Kasumi-1 (cell line): ENCODE data around the gene DBP.
"Not testable (repeated sequence)": the region's sequence is repeated elsewhere in the genome, so short reads cannot be mapped to it uniquely, and the experiment has no call there.

Experiments
- DNase-seq, 2 experiments: peaks; one replicate each; lab custom pipeline; 2025; lab: John Stamatoyannopoulos, UW

Gene DBP

DNA sequence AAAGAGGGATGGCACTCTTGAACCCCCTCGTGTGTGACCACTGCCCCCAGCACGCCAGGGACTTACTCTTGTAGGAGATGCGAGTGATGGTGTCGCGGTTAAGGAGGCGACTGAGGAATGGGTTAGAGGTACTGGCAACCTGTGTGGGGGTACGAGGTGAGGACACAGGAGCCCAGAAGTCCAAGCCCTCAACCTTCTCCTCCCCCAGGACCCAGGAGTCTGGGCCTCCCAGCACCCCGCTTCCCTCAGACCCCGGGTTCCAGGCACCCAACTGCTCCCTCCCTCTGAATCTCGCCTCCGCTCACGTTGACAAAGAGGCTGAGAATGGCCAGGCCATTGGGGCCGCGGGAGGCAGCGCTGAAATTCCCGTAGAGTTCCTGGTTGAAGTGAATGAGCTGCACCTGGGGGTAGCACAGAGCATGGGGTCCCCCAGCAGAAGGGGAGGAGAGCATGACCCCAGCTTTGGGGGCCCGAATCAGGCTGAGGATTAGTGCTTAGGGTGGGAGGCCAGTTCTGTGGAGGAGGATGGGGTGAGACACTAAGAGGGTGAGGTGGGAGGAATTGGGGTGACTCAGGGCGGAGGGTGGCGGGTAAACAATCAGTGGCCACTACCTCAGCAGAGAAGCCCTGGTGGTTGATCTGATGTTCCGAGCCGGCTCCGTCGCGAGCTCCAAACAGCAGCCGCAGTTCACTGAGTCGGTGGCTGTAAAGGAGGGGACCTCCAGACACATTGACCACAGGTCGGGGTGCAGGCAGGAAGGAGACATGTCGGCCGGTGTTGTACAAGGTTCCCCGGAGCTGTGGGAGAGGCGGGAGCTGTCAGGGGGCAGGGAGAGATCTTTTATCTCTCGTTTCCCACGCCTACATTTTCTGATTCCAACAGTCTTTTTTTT, 2.5 kb upstream of the DBP start:
- no peak for DNase-seq

DNA sequence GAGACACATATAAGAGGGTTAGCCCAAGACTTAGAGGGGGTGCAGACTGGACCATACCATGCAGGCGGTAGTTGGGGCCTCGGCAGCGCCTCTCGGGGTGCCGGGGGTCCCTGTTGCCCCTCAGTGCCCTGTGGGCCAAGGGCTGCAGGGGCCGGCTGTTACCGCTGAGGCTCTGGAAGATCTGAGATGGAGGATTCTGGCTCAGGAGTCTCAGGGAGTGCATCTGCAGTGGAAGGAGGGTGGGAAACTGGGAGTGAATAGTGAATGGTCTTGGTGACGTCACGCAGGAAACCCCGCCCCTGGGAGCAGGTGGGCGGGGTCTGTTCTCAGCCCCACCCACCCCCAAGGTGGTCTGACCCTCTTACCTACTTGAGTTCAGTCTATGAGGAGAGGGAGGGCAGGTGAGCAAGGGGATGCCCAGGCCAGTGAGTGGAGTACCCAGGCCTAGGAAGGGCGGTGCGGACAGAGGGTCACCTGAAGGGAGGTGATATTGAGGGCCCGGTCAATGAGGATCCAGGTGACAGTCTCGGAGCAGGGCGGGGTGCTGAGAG, 1.7 kb upstream of the DBP start:
- no peak for DNase-seq

DNA sequence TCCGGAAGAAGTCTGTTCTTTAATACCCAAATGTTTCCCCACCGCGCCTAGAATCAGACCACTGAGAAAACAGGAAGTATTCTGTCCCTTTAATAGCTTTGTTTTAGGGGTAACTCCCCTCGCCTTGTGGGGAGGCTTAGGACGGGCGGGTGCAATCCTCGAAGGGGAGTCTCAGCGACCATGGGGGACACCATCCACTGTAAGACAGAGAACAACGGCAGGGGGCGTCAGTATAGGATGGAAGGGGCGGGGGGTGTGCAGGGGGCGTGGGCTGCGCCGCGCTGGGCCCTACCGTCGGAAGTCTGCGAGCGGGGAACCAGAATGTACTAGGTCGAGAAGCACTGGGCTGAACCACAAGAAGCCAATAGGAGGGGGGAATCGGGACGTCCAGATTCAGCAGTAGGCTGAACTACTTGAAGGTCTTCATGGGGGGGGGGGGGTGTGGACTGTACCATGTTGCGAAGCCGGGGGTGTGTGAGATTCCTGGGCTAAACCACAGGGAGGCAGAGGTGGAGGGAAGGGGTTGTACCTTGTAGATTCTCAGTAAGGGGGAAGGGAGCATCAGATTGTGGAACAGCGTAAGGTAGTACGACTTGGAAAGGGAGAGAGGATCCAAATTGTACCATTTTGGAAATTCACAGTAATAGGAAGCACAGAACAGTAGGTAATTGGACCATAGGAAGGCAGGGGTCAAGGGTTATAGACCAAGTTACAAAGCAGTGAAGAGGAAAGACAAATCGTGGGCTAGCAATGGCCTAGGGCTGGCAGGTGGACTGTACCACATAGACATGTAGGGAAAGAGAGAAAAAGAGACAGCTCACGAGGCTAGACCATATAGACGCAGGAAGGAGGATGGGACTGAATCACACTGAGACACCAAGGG, 1.0 kb upstream of the DBP start:
- peak; percentile 97 to 98 for DNase-seq

DNA sequence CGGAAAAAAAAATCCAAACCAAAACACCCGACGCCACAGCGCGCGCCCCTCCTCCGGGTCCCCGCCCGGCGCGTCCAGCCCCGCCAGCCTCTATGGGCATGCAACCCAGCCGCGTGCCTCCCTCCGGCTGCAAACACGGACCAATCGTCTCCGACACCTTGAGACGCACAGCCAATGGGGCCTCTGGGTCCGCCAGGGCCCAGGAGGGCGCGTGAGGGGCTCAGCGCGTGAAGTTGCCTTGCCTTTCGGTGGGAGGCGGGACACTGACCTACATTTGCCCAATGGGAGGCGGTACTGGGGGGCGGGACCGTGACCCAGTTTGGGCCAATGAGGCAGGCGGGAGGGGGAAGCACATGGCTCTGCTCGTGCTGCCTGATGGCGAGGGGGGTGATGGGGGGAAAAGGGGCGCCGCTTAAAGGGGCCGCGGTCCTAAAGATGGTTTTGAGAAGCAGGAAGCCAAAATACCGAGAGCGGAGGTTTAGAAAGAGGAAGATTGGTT, 319 bp upstream of the DBP start:
- DNase-seq: peak; percentile 100

DNA sequence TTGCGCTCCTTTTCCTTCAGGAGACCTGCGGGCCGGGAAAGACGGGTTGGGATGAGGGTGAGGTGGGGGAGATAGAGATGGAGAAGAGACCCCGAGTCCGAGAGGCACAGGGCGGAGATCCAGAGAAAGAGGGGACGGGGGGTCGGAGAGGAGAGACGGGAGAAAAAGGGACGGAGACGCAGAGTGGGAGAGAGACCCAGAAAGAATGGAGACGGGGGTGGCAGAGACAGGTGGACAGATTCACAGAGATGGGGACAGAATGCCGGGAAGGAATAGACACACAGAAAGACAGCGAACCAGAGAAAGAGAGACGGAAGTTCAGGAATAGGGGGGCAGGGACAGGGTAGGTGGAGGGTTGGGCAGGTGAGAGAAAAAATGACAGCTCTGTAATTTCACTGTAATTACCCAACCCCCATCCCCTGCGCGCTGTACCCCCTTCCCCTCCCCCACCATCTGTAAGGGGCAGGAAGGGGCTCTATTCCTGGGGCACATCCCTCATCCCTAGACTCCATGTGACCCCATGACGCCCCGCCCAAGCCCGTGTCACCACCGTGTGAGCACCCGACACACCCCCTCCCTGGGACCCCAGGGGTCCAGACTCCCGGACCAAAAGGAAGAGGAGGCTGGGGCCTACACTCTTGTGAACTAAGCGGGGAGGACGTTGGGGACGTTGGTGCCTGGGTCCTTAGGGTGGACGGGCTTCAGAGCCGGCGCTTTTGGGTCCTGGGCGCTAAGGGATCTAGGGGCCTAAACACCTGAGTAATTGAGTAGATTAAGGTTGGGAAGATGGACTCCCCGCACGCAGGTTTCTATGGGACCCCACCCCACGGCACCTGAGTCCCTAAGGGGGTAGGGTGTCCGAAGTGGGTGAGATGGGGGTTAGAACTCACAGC, 967 bp downstream of the DBP start:
- peak; percentile 40 to 42 for DNase-seq

DNA sequence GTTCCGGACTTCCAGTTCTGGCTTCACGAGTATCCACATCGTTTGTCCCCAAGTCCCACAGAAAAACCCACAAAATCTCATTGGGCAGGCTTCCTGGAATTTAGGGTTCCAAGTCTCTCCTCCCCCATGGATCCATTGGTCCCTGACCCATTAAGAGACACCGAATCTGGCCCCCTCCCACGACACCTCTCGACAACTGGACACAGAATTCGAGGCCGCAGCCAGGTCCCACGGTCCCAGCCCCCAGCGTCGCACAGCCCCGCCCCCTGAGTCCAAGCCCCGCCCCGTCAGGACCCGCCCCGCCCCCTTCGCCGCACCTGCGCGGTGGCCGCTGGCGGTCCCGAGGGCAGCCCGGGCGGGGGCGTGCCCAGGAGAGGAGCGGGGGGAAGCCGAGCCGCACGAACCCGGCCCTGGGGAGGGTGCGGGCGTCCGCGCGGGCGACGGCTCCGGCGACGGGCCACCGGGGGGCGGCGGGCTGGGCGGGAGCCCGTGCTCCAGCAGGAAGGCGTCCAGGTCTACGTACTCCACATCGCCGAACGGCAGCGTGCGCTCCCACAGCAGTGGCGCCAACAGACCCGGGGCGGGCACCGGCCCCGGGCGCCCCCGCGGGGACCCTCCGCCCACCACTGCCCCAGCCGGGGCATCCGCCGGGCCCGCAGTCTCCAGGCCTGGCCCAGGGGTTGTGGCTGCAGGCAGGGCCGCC, 1.8 kb downstream of the DBP start:
- peak; percentile 34 to 56 for DNase-seq

DNA sequence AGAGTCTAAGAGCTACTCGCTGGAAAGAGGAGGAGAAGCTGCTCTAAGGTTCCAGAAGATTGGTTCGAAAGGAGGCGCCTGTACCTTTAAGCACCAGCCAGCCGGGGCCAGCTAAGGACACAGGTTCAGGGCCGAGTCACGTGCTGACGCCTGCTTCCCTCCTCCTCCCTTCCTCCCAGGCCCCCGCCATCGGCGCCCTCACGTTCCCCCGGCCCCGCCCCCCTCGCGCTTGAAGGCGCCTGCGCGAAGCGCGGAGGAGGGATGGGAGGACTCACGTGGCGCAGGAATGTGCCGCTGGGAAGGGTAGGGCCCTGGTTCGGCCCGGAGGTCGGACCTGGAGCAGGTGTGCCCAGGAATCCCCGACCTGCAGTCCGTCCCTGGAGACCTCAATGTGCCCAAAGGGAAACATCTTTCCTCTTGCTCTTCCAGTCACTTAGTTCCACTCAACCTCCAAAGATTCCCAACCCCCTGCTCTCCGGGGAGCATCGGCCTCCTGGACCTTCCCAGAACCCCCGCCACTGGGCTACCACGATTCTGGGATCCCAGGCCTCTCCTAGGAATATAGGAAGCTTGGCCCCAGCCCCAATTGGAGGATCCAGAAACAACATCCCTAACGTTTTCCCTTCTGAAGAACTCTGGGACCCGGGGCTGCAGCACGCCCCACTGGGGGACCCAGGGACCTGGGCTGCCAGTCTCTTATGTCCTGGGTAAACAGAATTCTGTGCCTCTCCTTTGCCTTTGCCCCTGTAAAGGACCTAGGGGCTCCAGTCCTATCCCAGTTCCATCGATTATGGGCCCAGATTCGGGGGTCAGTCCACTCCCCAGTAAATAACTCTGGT, 2.5 kb downstream of the DBP start:
- DNase-seq: peak; percentile 96 to 97

DNA sequence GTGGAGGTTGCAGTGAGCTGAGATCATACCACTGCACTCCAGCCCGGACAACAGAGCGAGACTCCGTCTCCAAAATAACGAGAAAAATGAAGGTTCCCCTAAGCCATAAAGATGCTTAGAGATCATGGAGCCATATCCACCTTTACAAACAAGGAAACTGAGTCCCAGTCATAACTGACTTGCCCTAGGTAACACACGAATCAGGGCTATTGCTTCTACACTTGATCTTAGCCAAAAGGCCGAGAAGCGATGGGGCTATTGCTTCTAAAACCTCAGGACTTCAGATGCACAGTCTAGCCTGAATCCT, 3.2 kb downstream of the DBP start:
- DNase-seq: no peak

DNA sequence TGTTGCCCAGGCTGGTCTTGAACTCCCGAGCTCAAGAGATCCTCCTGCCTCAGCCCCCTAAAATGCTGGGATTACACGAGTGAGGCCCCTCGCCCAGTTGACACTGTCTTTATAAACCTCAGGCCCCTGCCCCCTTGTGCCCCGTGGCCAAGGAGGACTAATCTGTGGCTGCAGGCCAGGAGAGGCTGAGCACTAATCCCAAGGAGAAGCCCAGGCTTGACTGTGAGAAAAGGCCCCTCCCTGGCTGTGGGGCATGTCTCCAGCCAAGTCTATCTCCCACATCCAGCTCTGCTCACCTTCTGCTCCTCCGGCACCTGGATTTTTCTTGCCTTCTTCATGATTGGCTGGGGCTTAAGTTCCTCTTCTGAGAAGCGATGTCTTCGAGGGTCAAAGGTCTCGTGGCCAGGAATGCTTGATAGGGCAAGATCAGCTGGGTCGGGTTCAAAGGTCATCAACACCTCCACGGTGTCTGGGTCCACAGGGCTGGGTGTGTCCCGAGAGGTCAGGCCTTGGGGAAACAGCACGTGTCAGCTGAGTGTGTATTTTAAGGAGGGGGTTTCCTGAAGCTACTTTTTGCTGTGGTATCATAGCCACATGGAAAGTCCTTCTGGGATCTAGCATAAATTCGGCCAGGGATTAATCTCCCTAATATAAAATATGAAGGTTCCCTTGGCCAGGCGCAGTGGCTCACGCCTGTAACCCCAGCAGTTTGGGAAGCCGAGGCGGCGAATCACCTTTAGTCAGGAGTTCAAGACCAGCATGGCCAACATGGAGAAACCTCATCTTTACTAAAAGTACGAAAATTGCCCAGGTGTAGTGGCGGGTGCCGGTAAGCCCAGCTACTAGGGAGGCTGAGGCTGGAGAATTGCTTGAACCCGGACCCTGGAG, 3.8 kb downstream of the DBP start:
- DNase-seq: no peak

DNA sequence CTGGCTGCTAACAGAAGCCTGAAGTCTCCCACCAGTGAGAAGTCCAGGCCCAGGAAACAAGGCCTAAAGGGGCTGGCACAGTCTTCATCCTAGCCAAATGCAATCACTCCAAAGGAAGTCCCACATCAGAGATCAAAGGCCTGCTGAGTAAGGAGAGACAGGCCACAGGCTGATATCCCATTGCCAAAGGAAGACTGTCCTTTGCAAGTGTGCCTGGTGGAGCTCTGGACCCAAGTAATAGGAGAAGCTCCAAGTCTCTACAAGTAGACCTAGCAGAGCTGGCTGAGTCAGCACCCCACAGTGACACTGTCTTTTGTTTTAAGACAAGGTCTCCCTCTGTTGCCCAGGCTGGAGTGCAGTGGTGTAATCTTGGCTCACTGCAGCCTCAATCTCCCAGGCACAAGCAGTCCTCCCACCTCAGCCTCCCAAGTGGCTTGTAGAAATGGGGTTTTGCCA, 4.5 kb downstream of the DBP start:
- DNase-seq: no peak

DNA sequence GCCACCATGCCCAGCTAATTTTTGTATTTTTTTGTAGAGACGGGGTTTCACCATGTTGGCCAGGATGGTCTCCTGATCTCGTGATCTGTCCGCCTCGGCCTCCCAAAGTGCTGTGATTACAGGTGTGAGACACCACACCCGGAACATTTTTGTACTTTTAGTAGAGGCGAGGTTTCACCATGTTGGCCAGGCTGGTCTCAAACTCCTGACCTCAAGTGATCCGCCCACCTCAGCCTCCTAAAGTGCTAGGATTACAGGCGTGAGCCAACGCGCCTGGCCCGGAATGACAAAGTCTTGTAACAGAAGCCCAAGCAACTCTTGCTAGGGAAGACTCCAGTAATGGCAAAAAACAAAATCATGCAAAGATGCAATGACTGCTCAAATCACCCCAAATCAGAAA, 4.9 kb downstream of the DBP start:
- not testable (repeated sequence) for DNase-seq

DNA sequence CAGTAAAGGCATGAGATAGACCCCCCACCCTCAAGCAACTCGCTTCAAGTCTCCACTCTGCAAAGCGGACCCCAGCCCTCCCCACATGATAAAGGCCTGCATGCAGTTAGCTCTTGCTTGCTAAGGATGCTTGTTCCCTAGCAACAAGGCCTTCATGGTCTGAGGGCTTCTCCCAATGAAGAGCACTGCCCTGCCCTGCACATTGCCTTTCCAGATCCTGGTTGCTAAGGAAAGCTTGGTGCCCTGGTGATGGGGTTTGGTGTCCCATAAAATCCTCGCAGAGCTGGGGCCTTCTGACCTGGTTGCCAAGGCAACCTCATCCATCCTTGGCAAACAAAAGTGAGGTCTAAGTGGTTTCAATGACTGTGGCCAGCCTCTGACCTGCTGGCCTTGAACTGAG, 6.0 kb downstream of the DBP start:
- no peak for DNase-seq

DNA sequence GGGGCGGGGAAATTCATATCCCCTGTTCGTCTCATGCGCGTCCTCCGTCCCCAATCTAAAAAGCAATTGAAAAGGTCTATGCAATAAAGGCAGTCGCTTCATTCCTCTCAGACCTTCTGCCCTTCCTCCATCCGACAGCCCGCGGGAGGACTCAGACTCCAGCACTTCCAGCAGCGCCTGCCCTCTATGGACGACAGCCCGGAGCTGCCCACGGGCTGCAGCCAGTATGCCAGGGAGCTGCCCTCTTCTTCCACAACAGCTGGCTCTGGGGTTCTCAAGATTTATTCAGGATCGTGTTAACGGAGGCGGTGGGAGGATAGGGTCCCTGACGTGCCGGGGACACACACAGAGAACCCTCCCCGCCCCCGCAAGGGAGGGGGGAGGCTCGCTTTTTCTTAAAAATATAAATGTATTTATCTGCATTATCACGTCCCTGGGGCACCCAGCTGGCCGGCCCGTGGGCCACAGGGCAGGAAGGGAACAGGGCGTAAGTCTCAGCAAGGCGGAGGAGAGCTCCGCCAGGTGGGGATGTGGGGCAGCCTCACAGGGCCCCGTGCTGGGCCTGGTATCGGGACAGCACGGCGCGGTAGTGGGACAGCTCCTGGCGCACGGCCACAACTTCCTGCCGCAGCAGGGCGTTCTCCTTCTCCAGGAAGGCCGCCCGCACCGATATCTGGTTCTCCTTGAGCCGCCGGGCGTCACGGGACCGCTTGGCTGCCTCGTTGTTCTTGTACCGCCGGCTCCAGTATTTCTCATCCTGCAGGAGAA, 6.7 kb downstream of the DBP start:
- peak; percentile 16 to 42 for DNase-seq

DNA sequence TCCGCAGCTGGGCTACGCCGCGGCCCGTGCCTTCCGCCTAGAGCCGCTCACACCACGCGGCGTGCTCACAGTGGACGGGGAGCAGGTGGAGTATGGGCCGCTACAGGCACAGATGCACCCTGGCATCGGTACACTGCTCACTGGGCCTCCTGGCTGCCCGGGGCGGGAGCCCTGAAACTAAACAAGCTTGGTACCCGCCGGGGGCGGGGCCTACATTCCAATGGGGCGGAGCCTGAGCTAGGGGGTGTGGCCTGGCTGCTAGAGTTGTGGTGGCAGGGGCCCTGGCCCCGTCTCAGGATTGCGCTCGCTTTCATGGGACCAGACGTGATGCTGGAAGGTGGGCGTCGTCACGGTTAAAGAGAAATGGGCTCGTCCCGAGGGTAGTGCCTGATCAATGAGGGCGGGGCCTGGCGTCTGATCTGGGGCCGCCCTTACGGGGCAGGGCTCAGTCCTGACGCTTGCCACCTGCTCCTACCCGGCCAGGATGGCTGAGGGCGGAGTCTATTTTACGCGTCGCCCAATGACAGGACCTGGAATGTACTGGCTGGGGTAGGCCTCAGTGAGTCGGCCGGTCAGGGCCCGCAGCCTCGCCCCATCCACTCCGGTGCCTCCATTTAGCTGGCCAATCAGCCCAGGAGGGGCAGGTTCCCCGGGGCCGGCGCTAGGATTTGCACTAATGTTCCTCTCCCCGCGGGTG, 7.4 kb downstream of the DBP start:
- no peak for DNase-seq

DNA sequence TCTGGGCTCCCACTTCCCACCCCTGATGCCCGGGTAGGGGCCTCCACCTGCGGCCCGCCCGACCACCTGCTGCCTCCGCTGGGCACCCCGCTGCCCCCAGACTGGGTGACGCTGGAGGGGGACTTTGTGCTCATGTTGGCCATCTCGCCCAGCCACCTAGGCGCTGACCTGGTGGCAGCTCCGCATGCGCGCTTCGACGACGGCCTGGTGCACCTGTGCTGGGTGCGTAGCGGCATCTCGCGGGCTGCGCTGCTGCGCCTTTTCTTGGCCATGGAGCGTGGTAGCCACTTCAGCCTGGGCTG, 7.9 kb downstream of the DBP start:
- DNase-seq: no peak

DNA sequence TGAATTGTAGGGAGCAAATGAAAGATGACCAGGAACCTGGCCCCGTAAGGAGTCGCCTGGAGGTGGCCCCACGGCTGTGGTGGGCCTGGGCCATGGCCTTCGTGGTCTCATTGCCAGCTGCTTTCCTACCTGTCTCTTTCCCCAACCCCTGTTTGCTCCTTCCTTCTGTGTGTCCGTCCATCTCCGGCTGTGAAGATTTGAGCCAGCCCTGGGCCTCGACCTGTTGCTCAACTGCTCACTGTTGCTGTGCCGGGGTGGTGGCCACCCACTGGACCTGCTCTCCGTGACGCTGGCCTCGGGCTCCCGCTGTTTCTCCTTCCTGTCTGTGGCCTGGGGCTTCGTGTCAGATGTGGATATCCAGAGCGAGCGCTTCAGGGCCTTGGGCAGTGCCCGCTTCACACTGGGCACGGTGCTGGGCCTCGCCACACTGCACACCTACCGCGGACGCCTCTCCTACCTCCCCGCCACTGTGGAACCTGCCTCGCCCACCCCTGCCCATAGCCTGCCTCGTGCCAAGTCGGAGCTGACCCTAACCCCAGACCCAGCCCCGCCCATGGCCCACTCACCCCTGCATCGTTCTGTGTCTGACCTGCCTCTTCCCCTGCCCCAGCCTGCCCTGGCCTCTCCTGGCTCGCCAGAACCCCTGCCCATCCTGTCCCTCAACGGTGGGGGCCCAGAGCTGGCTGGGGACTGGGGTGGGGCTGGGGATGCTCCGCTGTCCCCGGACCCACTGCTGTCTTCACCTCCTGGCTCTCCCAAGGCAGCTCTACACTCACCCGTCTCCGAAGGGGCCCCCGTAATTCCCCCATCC, 8.5 kb downstream of the DBP start:
- DNase-seq: no peak

DNA sequence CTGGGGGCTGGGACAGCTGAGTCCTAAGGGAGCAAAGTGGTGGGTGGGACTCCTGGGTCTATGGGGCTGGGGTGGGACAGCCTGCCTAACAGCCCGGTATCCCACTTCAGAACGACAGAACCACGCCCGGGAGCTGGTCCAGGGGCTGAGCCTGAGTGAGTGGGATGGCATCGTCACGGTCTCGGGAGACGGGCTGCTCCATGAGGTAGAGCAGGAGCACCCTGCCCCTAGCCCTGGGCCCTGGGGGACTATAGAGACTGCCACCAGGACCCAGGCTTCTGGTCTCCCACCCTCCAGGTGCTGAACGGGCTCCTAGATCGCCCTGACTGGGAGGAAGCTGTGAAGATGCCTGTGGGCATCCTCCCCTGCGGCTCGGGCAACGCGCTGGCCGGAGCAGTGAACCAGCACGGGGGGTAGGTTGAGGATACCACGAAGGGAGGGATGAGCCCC, 9.3 kb downstream of the DBP start:
- no peak for DNase-seq
